Stimulated activated CD4-positive, alpha-beta T cell treated with anti-CD3 and anti-CD28 coated beads, Interleukin-12 subunit alpha, Interleukin-12 subunit beta, amount 100 ng/mL, for 24 hours (primary cell): ENCODE measurements around the gene TMEM141.
A peak's percentile ranks its signal among the peaks of the same experiment; 100 is the strongest.
"Not testable (repeated sequence)": the region's sequence is repeated elsewhere in the genome, so short reads cannot be mapped to it uniquely, and the experiment has no call there.

Source experiments
- DNase-seq, 2 experiments: peaks; one replicate each; pipeline ENCODE4 v3.0.0-alpha.2; 2020; ENCODE audit warnings: low read depth in 2 of 2

TMEM141 gene

DNA sequence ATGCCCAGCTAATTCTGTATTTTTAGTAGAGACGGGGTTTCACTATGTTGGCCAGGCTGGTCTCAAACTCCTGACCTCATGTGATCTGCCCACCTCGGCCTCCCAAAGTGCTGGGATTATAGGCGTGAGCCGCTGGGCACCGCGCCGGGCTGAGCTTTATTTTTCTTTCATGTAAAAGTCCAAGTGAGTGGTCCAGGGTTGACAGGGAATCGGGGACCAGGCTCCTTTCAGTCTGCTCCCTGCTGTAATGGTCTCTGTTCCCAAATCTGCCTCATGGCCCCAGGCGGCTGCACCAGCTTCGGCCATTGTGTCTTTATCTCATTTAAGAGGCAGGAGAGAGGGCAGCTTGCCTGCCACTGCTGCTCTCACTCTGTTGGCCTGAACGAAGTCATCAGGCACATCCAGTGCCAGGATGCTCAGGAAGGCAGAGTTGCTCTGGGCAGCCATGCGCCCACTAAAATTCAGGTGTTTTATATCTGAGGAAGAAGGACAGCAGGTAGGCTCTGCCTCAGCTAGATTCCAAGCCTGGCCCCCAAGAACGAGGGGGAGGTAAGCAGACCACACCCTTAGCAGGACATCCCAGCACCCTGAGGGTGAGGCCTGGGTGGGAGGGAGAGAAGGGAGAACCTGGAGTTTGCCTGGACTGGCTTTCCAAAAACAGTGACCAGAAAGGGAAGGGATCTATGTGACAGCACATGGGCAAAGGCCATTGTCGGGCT is 3.3 kb downstream of the TMEM141 start:
- DNase-seq = no peak

DNA sequence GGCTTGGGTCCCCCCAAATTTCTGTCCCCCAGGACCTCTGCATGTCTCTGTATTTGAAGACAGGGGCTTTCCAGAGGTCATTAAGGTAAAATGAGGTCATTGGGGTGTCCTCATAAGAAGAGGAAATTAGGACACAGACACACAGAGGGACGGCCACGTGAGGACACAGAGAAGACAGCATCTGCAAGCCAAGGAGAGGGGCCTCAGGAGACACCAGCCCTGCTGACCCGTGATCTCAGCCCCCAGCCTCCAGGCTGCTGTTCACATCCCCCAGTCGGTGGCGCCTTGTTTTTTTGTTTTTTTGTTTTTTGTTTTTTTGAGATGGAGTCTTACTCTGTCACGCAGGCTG is 3.8 kb downstream of the TMEM141 start:
- DNase-seq = no peak

DNA sequence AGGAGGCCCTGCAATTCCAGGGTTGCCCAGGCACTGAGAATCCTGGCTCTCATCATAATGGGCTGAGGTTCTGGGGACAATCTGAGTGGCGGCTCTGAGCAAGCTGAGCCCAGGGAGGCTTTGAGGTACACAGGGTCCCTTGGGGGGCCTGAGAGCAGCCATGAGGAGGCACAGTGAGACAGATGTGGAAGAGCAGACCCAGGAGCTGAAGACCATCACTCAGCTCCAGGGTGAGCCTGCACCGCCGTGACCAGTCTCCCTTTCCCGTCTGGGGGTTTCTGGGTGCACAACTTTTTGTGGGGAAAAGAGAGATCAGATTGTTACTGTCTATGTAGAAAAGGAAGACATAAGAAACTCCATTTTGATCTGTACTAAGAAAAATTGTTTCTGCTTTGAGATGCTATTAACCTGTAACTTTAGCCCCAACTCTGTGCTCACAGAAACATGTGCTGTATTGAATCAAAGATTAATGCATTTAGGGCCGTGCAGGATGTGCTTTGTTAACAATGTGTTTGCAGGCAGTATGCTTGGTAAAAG is 5.2 kb downstream of the TMEM141 start, which contains the start of gene CCDC183:
CCDC183 (plus strand) TSS at position 101 of the 537 bp plus-strand sequence; CDS start at position 161, 60 bp downstream.
- no peak for DNase-seq

DNA sequence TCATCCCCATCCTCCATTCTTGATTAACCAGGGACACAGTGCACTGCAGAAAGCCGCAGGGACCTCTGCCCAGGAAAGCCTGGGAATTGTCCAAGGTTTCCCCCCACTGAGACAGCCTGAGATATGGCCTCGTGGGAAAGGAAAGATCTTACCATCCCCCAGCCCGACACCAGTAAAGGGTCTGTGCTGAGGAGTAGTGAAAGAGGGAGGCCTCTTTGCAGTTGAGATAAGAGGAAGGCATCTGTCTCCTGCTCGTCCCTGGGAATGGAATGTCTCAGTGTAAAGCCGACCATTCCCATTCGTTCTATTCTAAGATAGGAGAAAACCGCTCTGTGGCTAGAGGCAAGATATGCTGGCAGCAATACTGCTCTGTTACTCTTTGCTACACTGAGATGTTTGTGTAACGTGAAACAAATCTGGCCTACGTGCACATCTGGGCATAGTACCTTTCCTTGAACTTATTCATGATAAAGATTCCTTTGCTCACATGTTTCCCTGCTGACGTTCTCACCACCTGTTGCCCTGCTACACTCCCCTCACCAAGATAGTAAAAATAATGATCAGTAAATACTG is 5.7 kb downstream of the TMEM141 start:
- not testable (repeated sequence) for DNase-seq

DNA sequence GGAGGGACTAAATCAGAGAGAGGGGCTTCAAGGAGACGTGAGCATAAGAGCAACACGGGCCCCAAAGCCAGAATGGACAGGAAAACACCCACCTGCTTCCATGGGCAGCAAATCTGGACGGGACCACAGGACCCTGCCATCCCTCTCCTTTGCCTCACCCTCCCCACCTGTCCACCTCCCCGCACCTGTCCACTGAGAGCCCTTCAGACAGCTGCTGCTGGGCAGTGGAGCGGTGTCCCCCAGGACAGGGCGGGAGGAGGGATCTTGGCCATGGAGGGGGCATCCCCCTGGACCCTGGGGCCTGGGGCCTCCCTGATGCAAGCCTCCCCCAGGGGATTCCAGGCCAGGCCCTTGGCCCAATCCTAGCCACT is 7.5 kb downstream of the TMEM141 start:
- DNase-seq = no peak

DNA sequence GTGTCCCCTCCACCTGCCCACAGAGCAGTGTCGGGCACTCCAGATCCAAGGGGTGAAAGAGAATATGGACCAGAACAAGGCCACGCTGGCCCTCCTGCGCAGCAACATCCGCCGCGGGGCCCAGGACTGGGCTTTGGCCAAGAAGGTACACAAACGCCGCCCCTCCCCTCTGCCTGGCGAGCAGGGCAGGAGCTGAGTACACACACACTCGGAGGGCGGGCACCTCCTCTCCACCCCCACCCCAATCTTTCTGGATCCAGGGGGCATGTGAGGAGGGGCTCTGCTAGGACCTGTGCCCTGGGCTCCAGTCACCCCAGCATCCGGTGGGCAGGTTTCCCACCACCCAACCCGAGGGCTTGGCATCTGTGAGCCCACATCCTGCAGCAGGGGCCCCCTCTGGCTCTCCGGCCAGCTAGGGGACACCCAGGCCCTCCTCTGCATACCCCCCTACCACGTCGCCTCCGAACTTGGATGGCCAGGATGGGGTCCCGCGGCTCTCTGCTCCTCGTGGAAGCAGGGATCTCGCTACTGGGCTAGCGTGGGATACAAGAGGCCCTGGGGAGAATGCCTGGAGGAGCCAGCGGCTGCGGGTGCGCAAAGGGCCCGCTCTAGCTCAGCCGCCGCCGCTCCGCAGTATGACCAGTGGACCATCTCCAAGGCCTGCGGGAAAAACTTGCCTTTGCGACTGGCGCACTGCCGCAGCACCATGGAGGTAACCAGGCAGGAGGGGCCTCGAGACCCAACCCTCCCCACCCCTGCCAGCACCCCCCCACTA is 8.1 kb downstream of the TMEM141 start:
- DNase-seq = no peak

DNA sequence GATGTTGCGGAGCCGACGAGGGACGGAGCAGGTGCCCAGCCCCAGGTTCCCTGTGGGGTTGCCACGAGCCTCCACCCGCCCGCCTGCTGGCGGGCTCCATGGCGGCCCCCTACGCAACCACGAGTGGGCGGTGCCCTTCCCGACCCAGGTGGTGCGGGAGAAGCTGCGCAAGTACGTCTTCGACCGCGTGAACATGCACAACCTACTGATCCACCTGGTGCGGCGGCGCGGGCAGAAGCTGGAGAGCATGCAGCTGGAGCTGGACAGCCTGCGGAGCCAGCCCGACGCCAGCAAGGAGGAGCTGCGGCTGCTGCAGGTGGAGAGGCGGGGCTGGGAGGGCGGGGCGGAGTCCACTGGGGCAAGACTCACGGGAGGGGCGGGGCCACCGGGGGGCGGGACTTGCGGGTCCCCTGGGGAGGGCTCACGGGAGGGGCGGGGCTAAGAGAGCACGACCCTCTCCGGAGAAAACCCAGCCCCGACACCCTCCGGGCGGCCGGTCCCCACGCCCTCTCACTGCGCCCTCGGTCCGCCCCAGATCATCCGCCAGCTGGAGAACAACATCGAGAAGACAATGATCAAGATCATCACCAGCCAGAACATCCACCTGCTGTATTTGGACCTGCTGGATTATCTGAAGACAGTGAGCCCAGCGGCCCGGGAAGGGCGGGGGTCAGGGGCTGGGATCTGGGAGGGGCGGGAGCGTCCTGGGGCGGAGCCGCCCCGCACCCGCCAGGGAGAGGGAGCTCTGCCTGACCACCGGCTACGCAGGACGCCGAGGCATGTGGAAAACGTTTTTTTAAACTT is 8.9 kb downstream of the TMEM141 start:
- DNase-seq = peak; percentile 64 to 81

DNA sequence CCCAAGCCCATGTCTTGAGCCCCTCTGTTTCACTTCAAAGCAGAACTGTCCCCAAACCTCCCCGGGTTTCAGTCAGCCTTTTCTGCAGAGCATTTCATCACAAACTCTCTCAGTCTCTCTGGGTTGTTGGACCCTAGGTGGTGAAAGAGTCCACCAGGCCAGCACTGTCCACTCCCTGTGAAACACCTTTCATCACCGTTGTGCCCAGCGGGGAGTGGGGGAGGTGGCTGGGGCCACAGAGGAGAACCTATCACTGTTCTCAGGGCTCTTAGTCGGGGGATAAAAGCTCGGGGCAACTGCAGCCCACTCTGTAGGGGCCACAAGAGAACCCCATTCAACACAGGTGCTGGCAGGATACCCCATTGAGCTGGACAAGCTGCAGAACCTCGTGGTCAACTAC is 11.2 kb downstream of the TMEM141 start:
- no peak for DNase-seq

DNA sequence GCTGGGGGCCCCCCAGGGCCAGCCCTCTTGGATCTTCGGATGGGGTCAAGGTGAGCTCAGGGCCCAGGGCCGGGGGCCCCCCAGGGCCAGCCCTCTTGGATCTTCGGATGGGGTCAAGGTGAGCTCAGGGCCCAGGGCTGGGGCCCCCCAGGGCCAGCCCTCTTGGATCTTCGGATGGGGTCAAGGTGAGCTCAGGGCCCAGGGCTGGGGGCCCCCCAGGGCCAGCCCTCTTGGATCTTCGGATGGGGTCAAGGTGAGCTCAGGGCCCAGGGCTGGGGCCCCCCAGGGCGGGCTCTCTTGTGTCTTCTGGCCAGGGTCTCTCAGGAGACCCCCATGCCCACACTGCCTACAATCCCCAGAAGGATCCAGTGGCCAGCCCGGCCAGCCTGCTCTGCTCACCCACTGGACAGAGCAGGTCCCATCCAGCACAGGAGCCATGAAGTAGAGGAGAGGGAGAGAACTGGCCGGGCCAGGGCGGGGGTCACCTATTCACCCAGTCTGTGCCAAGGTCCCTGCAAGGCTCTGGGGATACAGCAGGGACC is 11.9 kb downstream of the TMEM141 start:
- not testable (repeated sequence) for DNase-seq

DNA sequence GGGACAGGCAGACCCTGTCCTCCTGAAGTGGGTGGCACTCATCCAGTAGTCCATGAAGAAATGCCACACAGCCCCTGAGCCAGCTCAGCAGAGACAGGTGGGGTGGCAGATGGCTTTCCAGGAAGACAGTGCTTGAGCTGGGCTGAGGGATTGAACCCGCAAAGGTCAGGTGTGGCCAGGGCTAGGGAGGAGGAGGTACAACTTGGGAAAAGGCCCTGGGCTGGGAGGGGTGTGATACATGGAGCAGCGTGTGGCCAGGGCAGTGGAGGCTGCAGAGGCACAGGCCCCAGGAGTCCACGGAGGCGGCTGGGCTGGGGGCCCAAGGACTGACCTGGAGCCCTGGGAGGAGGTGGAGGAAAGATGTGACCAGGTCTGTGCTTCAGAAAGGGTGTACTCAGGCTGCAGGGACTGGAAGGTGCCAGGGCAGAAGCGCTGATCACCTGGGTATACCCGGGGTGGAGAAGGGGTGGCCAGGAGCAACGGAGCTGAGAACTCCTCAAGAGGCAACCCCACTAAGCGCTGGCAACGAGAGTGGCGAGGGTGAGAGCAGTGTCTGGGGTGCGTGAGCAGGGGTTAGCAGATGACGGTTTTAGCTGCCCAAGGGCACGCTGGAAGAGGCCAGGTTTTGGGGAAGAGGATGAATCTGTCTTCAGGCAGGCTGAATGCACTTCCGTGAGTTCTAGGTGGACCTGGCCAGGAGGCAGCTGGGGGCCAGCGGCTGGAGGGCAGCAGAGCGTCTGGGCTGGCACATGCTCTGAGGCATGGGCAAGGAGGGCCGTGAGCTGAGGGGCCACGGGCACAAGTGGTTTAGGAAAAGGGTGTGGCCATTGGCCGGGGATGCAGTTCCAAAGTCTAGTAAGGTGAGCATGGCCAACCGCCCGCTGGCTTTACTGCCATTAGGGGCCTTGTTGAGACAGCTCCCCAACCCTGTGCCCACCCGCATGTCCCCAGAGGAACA is 12.7 kb downstream of the TMEM141 start:
- DNase-seq = no peak

DNA sequence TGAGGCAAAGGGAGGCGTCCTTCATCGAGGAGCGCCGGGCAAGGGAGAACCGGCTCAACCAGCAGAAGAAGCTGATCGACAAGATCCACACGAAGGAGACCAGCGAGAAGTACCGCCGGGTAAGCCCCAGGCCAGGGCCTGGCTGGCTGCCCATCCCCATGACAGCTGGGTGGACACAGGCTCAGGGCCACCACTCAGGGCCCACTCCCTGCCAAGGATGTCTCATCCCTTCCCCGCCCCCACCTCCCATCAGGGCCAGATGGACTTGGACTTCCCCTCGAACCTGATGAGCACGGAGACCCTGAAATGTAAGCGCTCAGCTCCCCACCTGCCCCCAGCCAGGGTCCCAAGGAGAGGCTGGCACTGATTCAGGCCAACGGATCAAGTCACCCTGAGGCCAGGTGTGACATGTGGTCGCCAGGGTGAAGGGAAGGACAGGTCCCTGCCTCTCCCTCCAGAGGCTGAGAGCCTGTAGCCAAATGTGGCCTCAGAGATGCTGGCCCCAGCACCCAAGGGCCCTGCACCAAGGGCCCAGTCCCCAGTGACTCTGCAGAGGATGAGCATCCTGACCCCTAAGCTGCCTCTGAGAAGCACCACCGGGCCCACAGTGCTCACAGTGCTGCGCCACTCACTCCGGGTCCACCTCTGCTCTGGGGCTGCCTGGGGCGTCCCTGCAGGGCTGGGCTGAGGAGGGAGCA is 13.5 kb downstream of the TMEM141 start:
- DNase-seq = no peak

DNA sequence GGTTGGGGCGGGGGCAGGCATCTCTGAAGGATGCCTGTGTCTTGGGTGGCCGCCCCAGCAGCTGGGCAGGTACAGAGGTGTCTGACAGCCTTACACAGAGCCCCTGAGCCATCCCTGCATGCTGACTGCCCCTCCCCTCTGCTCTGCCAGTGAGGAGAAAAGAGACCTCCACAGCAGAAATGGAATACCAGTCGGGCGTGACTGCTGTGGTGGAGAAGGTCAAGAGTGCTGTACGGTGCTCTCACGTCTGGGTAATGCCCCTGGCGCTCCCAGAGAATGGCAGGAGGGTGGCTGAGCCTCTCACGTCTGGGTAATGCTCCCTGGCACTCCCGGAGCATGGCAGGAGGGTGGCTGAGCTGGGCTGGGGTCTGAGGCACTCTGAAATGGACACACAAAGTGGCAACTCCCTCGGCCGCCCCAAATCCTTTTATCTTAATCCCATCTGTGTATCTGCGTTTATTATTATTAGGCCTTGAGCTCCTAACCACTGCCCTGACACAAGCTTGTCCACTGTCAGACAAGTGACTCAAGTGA is 14.1 kb downstream of the TMEM141 start:
- no peak for DNase-seq

DNA sequence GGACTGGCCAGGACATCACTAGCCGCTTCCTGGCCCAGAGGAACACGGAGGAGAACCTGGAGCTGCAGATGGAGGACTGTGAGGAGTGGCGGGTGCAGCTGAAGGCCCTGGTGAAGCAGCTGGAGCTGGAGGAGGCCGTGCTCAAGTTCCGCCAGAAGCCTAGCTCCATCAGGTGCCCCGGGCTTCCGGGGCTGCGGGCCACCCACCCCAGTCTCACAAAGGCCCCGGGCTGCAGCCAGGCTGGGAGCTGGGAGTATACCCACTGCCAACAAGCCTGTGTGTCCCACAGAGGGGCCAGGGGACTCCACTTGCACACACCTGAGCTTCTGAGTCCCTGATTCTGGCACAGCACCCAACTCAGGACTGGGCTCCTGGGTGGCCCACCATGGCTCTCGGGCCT is 14.9 kb downstream of the TMEM141 start:
- DNase-seq = no peak

DNA sequence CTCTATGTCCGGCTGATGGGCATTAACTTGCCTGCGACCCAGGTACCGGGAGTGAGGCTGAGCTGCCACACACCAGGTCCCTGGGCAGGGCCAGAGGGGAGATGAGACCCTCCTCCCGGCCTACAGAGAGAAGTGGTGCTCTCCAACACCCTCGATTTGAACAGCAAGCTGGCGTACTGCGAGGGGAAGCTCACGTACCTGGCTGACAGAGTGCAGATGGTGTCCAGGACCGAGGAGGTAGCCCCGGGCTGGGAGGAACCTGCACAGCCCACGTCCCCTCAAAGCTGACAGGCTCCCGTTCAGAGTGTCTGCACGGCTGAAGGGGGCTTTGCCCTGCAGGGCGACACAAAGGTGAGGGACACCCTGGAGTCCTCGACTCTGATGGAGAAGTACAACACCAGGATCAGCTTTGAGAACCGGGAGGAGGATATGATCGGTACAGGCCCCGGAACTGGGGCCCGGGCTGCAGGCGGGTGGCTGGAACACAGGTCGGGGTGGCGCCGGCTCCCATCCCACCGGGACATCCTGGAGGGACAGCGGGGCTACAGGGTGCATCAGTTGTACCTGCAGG is 15.6 kb downstream of the TMEM141 start:
- no peak for DNase-seq

DNA sequence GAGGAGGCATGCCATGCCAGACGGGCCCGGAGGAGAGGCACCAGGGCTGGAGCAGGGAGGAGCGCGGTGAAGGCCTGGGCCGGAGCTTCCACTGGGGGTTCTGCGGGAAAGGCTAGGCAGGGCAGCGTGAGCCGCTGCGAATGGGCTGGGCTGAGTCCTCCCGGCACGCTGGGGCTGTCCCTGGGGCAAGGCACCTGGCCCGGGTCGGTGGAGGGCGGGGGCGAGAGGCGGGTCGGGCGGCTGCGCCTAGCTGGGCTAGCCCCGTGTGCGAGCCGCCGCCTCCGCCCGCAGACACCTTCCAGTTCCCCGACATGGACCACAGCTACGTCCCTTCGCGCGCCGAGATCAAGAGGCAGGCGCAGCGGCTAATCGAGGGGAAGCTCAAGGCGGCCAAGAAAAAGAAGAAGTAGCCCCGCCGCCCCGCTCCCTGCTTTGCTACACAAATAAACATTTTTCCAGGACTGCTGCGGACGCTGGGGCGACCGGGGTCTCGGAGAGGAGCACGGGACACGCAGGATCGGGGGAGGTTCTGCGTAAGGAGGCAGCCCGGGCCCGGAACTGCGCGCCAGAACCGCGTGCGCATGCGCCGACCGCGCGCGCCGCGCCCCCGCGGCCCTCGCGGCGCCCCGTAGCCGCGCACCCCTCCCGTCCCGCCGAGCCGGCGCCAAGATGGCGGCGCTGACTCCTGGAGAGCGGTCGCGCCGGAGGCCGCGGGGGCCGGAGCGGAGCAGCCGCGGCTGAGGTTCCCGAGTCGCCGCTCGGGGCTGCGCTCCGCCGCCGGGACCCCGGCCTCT is 16.3 kb downstream of the TMEM141 start, which contains the start of gene RABL6:
RABL6 (plus strand) TSS at position 668 of the 794 bp plus-strand sequence. CDS start 249 bp downstream, outside the sequence.
- peak; percentile 61 to 72 for DNase-seq

DNA sequence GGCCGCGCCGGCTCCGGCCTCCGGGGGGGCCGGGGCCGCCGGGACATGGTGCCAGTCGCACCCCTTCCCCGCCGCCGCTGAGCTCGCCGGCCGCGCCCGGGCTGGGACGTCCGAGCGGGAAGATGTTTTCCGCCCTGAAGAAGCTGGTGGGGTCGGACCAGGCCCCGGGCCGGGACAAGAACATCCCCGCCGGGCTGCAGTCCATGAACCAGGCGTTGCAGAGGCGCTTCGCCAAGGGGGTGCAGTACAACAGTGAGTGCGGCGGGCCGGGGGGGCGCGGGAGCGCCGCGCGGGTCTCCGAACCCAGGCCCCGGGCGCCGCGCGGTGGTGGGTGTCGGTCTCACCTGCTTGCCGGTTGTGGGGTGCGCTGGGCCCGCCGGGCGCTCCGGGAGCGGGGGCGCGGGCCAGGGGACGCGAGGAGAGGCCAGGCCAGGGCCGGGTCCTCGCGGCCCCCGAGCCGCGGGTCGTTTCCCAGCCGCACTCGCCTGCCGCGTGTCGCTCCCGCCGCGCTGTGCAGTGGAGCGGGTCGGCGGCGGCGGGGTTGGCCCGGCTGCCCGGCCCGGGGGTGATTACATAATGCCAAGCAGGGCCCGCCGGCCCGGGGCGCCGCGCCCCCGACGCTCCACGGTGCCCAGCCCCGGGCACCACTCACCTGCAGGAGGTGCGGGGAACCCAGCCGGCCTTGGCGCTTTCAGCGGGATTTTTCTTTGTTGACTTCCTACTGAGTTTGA is 17.1 kb downstream of the TMEM141 start:
- DNase-seq = no peak

DNA sequence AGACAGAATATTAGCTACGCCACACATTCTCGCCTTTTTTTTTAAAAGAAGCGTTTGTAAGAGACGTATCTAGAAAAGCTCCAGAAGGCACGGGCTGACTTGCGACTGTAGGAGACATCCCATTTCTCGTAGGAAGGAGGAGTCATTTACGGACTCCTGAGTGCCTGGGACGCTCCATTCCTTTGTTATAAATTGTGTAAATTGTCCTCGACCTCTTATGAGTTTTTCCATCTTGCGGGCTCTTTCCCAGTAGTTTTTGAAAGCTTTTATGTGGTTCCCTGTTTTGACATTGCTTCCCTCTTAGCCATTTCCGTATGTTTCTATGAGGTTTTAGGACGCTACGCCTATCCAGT is 17.6 kb downstream of the TMEM141 start:
- DNase-seq = no peak
